ENCODE measurements around the gene CNFN.

Gene CNFN

DNA sequence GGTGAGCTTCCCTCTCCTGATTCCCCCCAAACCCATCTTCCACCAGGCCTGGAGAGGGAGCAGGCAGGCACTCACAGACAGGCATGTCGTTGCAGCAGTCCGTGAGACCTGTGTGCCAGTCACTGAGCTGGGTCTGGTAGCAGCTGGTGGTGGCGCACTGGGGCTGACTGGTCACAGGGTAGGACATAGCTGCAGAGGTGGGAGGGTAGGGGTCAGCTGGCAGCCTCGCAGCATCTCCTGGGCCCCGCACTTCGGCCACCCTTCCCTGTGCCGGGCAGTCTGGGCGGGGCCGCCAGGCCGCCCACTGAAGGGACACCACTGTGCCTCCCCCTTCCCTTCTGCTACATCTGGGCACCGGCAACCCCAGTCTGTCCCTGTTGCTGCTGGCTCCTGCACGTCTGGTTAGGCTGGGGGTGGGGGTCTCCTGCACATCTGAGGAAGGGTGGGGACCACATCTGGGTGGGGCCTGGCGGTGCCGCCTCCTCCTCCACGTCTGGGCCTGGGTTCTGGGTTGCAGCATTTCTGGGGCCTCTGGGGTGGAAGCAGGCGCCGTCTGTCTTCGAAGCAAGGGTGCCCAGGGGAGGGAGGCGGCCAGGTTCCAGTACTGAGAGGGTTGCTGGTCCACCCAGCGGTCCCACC lies 1.1 kb downstream of the CNFN start:
- H3K36me3 ChIP-seq: no peaks in the 10 kb centered on the region

DNA sequence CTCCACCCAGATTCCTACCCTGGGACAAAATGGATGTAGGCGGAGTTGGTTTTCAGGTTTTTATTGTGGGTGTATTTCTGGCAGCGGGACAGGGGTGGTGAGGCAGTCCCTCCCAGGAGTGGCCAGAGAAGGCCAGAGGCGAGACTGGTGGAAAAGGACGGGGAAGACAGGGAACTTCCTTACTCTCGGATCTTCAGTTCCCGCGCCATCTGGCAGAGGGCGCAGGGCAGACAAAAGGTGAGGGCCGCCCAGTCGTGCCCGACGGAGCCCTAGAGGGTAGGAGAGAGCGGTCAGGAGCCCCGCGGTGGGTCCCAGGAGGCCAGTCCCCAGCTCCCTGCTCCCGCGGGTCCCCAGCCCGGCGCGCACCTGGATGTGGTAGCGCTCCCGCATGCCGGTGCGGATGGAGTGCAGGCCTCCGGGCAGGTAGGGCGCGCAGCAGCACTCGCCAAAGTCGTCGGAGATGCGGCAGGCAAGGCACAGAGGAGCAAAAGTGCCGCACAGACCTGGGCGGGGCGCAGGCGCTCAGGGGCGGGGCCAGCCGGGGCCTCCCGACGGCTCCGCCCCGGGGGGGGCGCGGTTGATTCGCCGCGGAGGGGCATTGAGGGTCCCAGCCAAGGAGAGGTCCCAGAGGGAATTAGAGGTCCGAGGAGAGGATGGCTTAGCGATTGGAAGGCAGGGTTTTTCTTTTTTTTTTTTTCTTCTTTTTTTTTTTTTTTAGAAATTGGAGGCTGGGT lies 3.0 kb downstream of the CNFN start:
- no peaks in the 10 kb centered on the region for H3K36me3 ChIP-seq
- no peaks in the 10 kb centered on the region for H3K4me1 ChIP-seq
- H3K27me3 ChIP-seq: peaks cover 10% of the 10 kb centered on the region
- TF ChIP-seq CTCF (IDR thresholded peaks at IDR 0.05; ENCODE audit: low read depth, low read length): peak; percentile 64
- DNase-seq: peak; percentile 80
- H3K4me3 ChIP-seq (ENCODE audit: low read depth, low read length): peak overlapping the region; percentile 60
- no peaks in the 10 kb centered on the region for H3K9me3 ChIP-seq

More for the DNA sequence above, 1.1 kb downstream of the CNFN start:
- H3K4me1 ChIP-seq: no peaks in the 10 kb centered on the region
- H3K27me3 ChIP-seq: peaks cover 10% of the 10 kb centered on the region
- H3K4me3 ChIP-seq (ENCODE audit: low read depth, low read length): no peak overlapping the region
- no peak for DNase-seq
- H3K9me3 ChIP-seq: no peaks in the 10 kb centered on the region
- no peak for TF ChIP-seq CTCF (IDR thresholded peaks at IDR 0.05; ENCODE audit: low read depth, low read length)

GRCh38 chr19:42380155-42380554 lies 9.9 kb downstream of the CNFN start:
- no peak for TF ChIP-seq CTCF (IDR thresholded peaks at IDR 0.05; ENCODE audit: low read depth, low read length)
- Histone ChIP-seq H3K36me3 (no peaks in the 10 kb centered on the region; the same call in 1 of the 2 replicates), H3K4me3 (ENCODE audit: low read depth, low read length) (no peak overlapping the region), H3K4me1 (no peaks in the 10 kb centered on the region), H3K9me3 (no peaks in the 10 kb centered on the region; the same call in 1 of the 2 replicates), H3K27me3 (peaks cover 13% of the 10 kb centered on the region)
- no peak for DNase-seq

GRCh38 chr19:42378225-42379215 lies 11.6 kb downstream of the CNFN start:
- H3K9me3 ChIP-seq: no peaks in the 10 kb centered on the region; the same call in 1 of the 2 replicates
- H3K4me1 ChIP-seq: no peaks in the 10 kb centered on the region
- TF ChIP-seq CTCF (IDR thresholded peaks at IDR 0.05; ENCODE audit: low read depth, low read length): no peak
- H3K4me3 ChIP-seq (ENCODE audit: low read depth, low read length): no peak overlapping the region
- peaks cover 13% of the 10 kb centered on the region for H3K27me3 ChIP-seq
- no peak for DNase-seq
- H3K36me3 ChIP-seq: peaks cover 3% of the 10 kb centered on the region

DNA sequence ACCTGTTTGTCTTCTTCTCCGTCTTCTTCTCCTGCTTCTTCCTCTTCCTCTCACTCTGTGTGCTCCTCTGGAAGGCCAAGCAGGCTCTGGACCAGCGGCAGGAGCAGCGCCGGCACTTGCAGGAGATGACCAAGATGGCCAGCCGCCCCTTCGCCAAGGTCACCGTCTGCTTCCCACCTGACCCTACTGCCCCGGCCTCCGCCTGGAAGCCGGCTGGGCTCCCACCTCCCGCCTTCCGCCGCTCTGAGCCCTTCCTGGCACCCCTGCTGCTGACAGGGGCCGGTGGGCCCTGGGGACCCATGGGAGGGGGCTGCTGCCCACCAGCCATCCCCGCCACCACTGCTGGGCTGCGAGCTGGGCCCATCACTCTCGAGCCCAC lies 13.9 kb downstream of the CNFN start:
- TF ChIP-seq CTCF (IDR thresholded peaks at IDR 0.05; ENCODE audit: low read depth, low read length): no peak
- no peaks in the 10 kb centered on the region; the same call in 1 of the 2 replicates for H3K9me3 ChIP-seq
- H3K36me3 ChIP-seq: peaks cover 3% of the 10 kb centered on the region
- H3K4me1 ChIP-seq: no peaks in the 10 kb centered on the region
- no peak for DNase-seq
- no peak overlapping the region for H3K4me3 ChIP-seq (ENCODE audit: low read depth, low read length)
- H3K27me3 ChIP-seq: peaks cover 13% of the 10 kb centered on the region

Measured in BE2C (cell line).